Measurements from ENCODE around the gene SEC24C.
"Not testable (repeated sequence)": the region's sequence is repeated elsewhere in the genome, so short reads cannot be mapped to it uniquely, and the experiment has no call there.

Gene SEC24C, protein sequence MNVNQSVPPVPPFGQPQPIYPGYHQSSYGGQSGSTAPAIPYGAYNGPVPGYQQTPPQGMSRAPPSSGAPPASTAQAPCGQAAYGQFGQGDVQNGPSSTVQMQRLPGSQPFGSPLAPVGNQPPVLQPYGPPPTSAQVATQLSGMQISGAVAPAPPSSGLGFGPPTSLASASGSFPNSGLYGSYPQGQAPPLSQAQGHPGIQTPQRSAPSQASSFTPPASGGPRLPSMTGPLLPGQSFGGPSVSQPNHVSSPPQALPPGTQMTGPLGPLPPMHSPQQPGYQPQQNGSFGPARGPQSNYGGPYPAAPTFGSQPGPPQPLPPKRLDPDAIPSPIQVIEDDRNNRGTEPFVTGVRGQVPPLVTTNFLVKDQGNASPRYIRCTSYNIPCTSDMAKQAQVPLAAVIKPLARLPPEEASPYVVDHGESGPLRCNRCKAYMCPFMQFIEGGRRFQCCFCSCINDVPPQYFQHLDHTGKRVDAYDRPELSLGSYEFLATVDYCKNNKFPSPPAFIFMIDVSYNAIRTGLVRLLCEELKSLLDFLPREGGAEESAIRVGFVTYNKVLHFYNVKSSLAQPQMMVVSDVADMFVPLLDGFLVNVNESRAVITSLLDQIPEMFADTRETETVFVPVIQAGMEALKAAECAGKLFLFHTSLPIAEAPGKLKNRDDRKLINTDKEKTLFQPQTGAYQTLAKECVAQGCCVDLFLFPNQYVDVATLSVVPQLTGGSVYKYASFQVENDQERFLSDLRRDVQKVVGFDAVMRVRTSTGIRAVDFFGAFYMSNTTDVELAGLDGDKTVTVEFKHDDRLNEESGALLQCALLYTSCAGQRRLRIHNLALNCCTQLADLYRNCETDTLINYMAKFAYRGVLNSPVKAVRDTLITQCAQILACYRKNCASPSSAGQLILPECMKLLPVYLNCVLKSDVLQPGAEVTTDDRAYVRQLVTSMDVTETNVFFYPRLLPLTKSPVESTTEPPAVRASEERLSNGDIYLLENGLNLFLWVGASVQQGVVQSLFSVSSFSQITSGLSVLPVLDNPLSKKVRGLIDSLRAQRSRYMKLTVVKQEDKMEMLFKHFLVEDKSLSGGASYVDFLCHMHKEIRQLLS

DNA sequence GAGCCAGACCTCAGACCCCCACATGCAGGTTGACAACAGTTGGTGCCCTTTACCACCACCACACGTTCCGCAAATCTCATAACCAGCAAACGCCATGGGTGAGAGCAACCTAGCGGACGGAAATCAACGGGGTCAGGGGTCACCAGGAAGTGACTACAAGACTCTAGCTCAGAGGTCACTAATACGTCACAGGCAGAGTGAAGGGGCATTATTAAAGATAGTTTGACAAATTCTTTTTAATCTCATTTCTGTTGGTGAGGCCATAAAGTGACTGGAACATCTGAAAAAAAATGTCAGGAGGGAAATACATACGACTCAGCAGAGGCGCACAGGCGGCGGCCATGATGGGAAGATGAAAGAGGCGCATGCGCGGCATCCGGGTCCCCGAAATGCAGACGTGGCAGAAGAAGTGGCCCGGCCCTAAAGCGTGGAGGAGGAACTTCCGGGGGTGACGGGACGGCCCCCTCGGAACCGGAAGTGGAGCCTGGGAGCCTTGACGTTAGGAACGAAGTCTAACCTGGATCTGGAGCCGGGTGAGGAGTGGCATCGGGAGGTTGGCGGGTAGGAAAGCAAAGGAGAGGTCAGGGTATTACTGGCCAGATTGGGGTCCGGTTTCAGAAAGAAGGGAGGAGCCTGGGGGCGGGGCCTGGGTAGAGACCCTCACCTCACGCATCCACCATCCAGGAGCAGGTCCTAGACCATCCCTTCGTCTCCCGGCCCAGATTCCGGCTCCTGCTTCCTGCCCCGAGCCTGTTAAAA, at the start of gene SEC24C:
SEC24C (plus strand) TSS at position 468 of the 759 bp plus-strand sequence. CDS start 2,461 bp downstream, outside the sequence.
- DNase-seq (ENCODE audit: low read depth in 2 of 2): peak; percentile 90 to 93

GRCh38 chr10:73695302-73695701, 48.9 kb upstream of the SEC24C start:
- DNase-seq (ENCODE audit: low read depth in 2 of 2): not testable (repeated sequence)

- DNase-seq (ENCODE audit: low read depth in 2 of 2): not testable (repeated sequence)
Measured at GRCh38 chr10:73697675-73698159, 46.5 kb upstream of the SEC24C start, which contains the start of gene AGAP5. AGAP5 (minus strand) TSS chr10:73698109; CDS start chr10:73697755, 354 bp downstream.

GRCh38 chr10:73698819-73699218, 45.4 kb upstream of the SEC24C start:
- DNase-seq (ENCODE audit: low read depth in 2 of 2): not testable (repeated sequence)

DNA sequence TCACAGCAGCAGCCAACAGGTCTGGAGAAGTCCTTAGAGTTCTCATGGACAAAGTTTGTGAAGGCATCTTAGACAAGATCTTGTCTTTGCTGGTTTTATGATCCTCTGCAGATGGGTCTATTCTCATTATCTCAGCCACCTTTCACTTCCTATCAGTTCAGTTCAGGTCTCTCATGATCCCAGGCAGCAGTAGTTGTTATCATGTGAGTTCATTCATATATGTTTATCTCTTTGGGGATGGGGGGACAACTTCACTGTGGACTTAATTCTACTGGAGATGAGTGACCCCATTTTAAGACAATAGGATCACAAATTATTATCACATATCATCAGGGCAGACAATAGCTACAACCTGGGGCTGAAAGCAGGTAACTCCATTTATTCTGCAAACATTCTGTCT, 40.2 kb upstream of the SEC24C start:
- DNase-seq (ENCODE audit: low read depth in 2 of 2): not testable (repeated sequence)

GRCh38 chr10:73705506-73706072, 38.6 kb upstream of the SEC24C start:
- not testable (repeated sequence) for DNase-seq (ENCODE audit: low read depth in 2 of 2)

DNA sequence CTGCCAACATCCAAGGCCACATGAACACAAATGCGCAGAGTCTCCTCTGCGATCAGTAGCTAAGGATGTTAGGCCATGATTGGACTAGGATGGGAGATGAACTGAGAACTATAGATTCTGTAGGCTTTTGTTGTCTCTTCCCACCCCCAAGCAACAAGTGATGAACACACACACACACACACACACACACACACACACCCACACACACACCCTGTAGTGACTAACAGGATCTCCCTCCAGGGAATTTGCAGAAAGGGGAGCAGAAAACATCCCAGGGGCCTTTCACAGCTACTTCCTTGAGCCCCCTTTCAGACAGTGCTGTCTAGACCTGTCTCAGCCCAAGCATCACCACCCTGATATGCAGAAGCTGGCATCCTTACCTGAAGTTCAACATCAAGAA, 37.7 kb upstream of the SEC24C start:
- DNase-seq (ENCODE audit: low read depth in 2 of 2): not testable (repeated sequence)

GRCh38 chr10:73707628-73708027, 36.5 kb upstream of the SEC24C start:
- not testable (repeated sequence) for DNase-seq (ENCODE audit: low read depth in 2 of 2)

- not testable (repeated sequence) for DNase-seq (ENCODE audit: low read depth in 2 of 2)
Measured at GRCh38 chr10:73708122-73708521, 36.0 kb upstream of the SEC24C start.

DNA sequence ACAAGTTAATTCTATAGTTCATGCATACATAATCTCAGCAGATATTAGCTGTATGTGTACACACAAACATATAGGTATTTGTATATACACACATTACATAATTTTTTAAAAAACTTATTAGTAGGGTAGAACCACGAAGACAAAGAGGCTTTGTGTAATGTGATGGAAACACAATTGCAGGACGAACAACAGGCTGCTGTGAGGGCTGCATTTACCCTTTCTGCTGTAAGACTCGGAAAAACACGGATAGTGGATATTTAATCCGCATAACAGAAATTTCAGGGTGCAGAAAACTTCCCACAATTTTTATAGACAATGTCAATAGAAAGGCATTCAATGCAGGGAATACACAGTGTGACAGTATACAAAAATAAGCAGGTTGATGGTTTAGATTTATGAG, 32.5 kb upstream of the SEC24C start:
- DNase-seq (ENCODE audit: low read depth in 2 of 2): not testable (repeated sequence)

- DNase-seq (ENCODE audit: low read depth in 2 of 2): not testable (repeated sequence)
Measured at GRCh38 chr10:73713912-73714311, 30.3 kb upstream of the SEC24C start.

DNA sequence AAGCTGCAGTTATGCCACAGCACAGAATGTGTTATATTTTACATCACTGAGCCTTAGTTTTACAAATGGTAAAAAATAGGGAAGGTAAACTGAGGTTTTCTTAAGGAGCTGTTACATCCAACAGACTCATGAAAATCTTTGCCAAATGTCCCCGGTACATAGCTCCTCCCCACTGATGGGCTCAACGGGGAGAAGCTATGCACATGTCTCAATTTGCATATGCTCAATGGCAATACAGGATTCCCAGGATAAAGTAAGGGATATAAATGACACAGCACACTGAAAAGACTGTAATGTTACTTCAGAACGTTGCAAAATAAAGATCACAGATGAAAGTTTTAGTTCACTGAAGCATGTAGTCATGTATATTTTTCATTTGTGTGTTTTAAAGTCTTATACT, 29.7 kb upstream of the SEC24C start:
- not testable (repeated sequence) for DNase-seq (ENCODE audit: low read depth in 2 of 2)

- DNase-seq (ENCODE audit: low read depth in 2 of 2): not testable (repeated sequence)
Measured at GRCh38 chr10:73715179-73716156, 28.7 kb upstream of the SEC24C start.

- DNase-seq (ENCODE audit: low read depth in 2 of 2): no peak
Measured at GRCh38 chr10:73716251-73716650, 27.9 kb upstream of the SEC24C start.

GRCh38 chr10:73717556-73717955, 26.6 kb upstream of the SEC24C start:
- DNase-seq (ENCODE audit: low read depth in 2 of 2): no peak

- not testable (repeated sequence) for DNase-seq (ENCODE audit: low read depth in 2 of 2)
Measured at GRCh38 chr10:73720561-73720960, 23.6 kb upstream of the SEC24C start.

DNA sequence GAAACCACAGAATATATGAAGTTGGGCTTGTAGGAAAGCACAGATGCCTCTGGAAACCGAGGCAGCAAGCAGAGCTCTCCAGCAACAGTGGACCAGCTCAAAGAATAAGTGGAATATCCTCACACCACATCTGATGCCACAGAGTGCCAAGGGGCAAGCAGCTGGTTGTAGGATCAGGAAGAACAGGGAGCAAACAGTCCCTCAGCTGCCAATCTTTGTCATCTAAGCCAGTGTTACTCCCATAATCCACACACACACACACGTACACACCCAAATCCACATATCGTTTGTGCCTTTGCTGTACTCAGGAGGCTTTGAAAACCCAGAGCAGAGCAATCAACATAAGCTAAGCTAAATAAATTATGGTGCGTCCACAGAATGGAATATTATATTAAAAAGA, 20.7 kb upstream of the SEC24C start:
- no peak for DNase-seq (ENCODE audit: low read depth in 2 of 2)

DNA sequence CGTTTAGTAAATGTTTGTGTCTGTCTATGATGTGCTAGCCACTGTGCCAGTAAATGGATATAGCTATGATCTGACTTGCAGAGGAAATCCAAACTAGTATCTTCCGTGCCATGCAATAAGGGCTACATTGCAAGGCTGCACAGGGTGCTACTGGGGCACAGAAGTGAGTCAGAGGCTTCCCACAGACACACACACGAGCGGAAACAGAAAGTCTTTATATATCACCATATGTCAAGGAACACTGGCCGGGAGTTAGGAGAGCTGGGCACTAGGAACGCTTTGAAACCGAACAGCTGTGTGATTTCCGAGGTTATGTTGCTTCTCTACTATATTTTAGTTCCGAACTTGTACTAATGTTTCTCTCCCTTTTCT, 14.4 kb upstream of the SEC24C start:
- not testable (repeated sequence) for DNase-seq (ENCODE audit: low read depth in 2 of 2)

- peak; percentile 86 to 92 for DNase-seq (ENCODE audit: low read depth in 2 of 2)
Measured at GRCh38 chr10:73730153-73730906, 13.8 kb upstream of the SEC24C start.

Data from stimulated activated CD4-positive, alpha-beta T cell treated with anti-CD3 and anti-CD28 coated beads, Interleukin-4, amount 100 ng/mL, for 48 hours (primary cell).